Measurements from ENCODE around the gene MMADHC. TPM values are rescaled to one million over a fixed set of nuclear protein-coding genes. Genes with fewer than 3 reads are reported as not detected.

MMADHC gene
- total RNA-seq, 1 donor from 2014 or later = 139 TPM

- Histone ChIP-seq H3K27me3 (ENCODE audit: control insufficient read depth, insufficient read depth, low read length) (no peaks in the 10 kb centered on the region), H3K4me3 (ENCODE audit: low read depth, low read length) (peak overlapping the region; percentile 89), H3K36me3 (ENCODE audit: control insufficient read depth, insufficient read depth, low read length) (no peaks in the 10 kb centered on the region)
- DNase-seq (ENCODE audit: low read depth) = no peak
- TF ChIP-seq CTCF (IDR thresholded peaks at IDR 0.05; ENCODE audit: insufficient read depth, low read length, poor library complexity, severe bottlenecking) = no peak
Observed at GRCh38 chr2:149587950-149588487, 444 bp upstream of the MMADHC start.

- no peak for DNase-seq (ENCODE audit: low read depth)
- TF ChIP-seq CTCF (IDR thresholded peaks at IDR 0.05; ENCODE audit: insufficient read depth, low read length, poor library complexity, severe bottlenecking) = no peak
- H3K36me3 ChIP-seq (ENCODE audit: control insufficient read depth, insufficient read depth, low read length) = no peaks in the 10 kb centered on the region
- peak overlapping the region; percentile 89 for H3K4me3 ChIP-seq (ENCODE audit: low read depth, low read length)
- H3K27me3 ChIP-seq (ENCODE audit: control insufficient read depth, insufficient read depth, low read length) = no peaks in the 10 kb centered on the region
Observed at GRCh38 chr2:149586898-149587219, 716 bp downstream of the MMADHC start.

GRCh38 chr2:149586063-149586462 is 1.5 kb downstream of the MMADHC start:
- TF ChIP-seq CTCF (IDR thresholded peaks at IDR 0.05; ENCODE audit: insufficient read depth, low read length, poor library complexity, severe bottlenecking) = no peak
- no peak for DNase-seq (ENCODE audit: low read depth)
- Histone ChIP-seq H3K4me3 (ENCODE audit: low read depth, low read length) (peak overlapping the region; percentile 89), H3K36me3 (ENCODE audit: control insufficient read depth, insufficient read depth, low read length) (no peaks in the 10 kb centered on the region), H3K27me3 (ENCODE audit: control insufficient read depth, insufficient read depth, low read length) (no peaks in the 10 kb centered on the region)

- no peak for TF ChIP-seq CTCF (IDR thresholded peaks at IDR 0.05; ENCODE audit: insufficient read depth, low read length, poor library complexity, severe bottlenecking)
- Histone ChIP-seq H3K4me3 (ENCODE audit: low read depth, low read length) (no peak overlapping the region), H3K27me3 (ENCODE audit: control insufficient read depth, insufficient read depth, low read length) (no peaks in the 10 kb centered on the region), H3K36me3 (ENCODE audit: control insufficient read depth, insufficient read depth, low read length) (no peaks in the 10 kb centered on the region)
- DNase-seq (ENCODE audit: low read depth) = no peak
Observed at GRCh38 chr2:149585166-149585885, 2.2 kb downstream of the MMADHC start.

- no peak for DNase-seq (ENCODE audit: low read depth)
- H3K36me3 ChIP-seq (ENCODE audit: control insufficient read depth, insufficient read depth, low read length) = no peaks in the 10 kb centered on the region
- no peaks in the 10 kb centered on the region for H3K27me3 ChIP-seq (ENCODE audit: control insufficient read depth, insufficient read depth, low read length)
- TF ChIP-seq CTCF (IDR thresholded peaks at IDR 0.05; ENCODE audit: insufficient read depth, low read length, poor library complexity, severe bottlenecking) = no peak
- H3K4me3 ChIP-seq (ENCODE audit: low read depth, low read length) = no peak overlapping the region
Observed at GRCh38 chr2:149579972-149580882, 7.3 kb downstream of the MMADHC start.

Data from kidney epithelial cell (primary cell).